GDM1 (cell line): ENCODE results near the gene DIPK1A.

Source experiments
- DNase-seq: peaks from one replicate; lab custom pipeline; 2025; lab: John Stamatoyannopoulos, UW

The DIPK1A gene

GRCh38 chr1:92952714-92953113 lies 8.5 kb downstream of the DIPK1A start:
- DNase-seq = no peak

GRCh38 chr1:92951141-92951582 lies 10.1 kb downstream of the DIPK1A start:
- no peak for DNase-seq

- no peak for DNase-seq
These were observed 11.1 kb downstream of the DIPK1A start for GRCh38 chr1:92949937-92950817.

GRCh38 chr1:92948071-92948470 lies 13.2 kb downstream of the DIPK1A start:
- DNase-seq = no peak

GRCh38 chr1:92945748-92946270 lies 15.5 kb downstream of the DIPK1A start:
- no peak for DNase-seq

GRCh38 chr1:92944901-92945747 lies 16.1 kb downstream of the DIPK1A start:
- no peak for DNase-seq

- no peak for DNase-seq
These were observed 17.8 kb downstream of the DIPK1A start for GRCh38 chr1:92943502-92943847.

- DNase-seq = no peak
These were observed 20.7 kb downstream of the DIPK1A start for GRCh38 chr1:92940541-92940940.

GRCh38 chr1:92937731-92938130 lies 23.5 kb downstream of the DIPK1A start:
- no peak for DNase-seq

- DNase-seq = no peak
These were observed 24.4 kb downstream of the DIPK1A start for GRCh38 chr1:92936865-92937264.

GRCh38 chr1:92934395-92935378 lies 26.6 kb downstream of the DIPK1A start:
- no peak for DNase-seq

GRCh38 chr1:92933459-92933858 lies 27.8 kb downstream of the DIPK1A start:
- DNase-seq = no peak

GRCh38 chr1:92931691-92932090 lies 29.6 kb downstream of the DIPK1A start:
- no peak for DNase-seq

- DNase-seq = no peak
These were observed 31.8 kb downstream of the DIPK1A start for GRCh38 chr1:92929461-92929860.

GRCh38 chr1:92927870-92928269 lies 33.4 kb downstream of the DIPK1A start:
- DNase-seq = no peak

GRCh38 chr1:92926873-92927272 lies 34.4 kb downstream of the DIPK1A start:
- no peak for DNase-seq

- DNase-seq = no peak
These were observed 36.8 kb downstream of the DIPK1A start for GRCh38 chr1:92924501-92924900.

- DNase-seq = no peak
These were observed 37.6 kb downstream of the DIPK1A start for GRCh38 chr1:92923664-92924063.

GRCh38 chr1:92922356-92923035 lies 38.8 kb downstream of the DIPK1A start:
- DNase-seq = no peak

- DNase-seq = no peak
These were observed 39.9 kb downstream of the DIPK1A start for GRCh38 chr1:92921031-92922023.
